Endothelial cell (in vitro differentiated cells): ENCODE measurements around the gene RABGEF1. TPM values are rescaled to one million over a fixed set of nuclear protein-coding genes. Genes with fewer than 3 reads are reported as not detected.
"Not testable (repeated sequence)": the region's sequence is repeated elsewhere in the genome, so short reads cannot be mapped to it uniquely, and the experiment has no call there.

ENCODE experiments used
- DNase-seq: peaks from one replicate; pipeline ENCODE4 v3.0.0; 2021; ENCODE audit warnings: low spot score
- H3K27ac Mint-ChIP-seq: one replicate; pipeline ENCODE4 v1.8.0; 2021; ENCODE audit warnings: mixed read lengths, inconsistent platforms; ENCODE audit not compliant: unreplicated experiment
- H3K27me3 Mint-ChIP-seq: one replicate; pipeline ENCODE4 v1.8.0; 2021; ENCODE audit warnings: mild to moderate bottlenecking, moderate library complexity, mixed read lengths, inconsistent platforms; ENCODE audit not compliant: unreplicated experiment
- H3K36me3 Mint-ChIP-seq: one replicate; pipeline ENCODE4 v1.8.0; 2021; ENCODE audit warnings: mild to moderate bottlenecking, low read depth, mixed read lengths, inconsistent platforms; ENCODE audit not compliant: unreplicated experiment
- H3K4me1 Mint-ChIP-seq: one replicate; pipeline ENCODE4 v1.8.0; 2021; ENCODE audit warnings: mild to moderate bottlenecking, mixed read lengths, inconsistent platforms; ENCODE audit not compliant: unreplicated experiment
- H3K4me3 Mint-ChIP-seq: one replicate; pipeline ENCODE4 v1.8.0; 2021; ENCODE audit warnings: mild to moderate bottlenecking, mixed read lengths, inconsistent platforms; ENCODE audit not compliant: unreplicated experiment
- H3K9me3 Mint-ChIP-seq: one replicate; pipeline ENCODE4 v1.8.0; 2021; ENCODE audit warnings: mixed read lengths, inconsistent platforms; ENCODE audit not compliant: unreplicated experiment
- CTCF ChIP-seq: fragments of 200-600 bp; sonication (generic); IDR thresholded peaks from one replicate; pipeline ENCODE4 v1.5.0; 2021; ENCODE audit warnings: antibody characterized with exemption; ENCODE audit not compliant: unreplicated experiment
- total RNA-seq: library from RNA; stranded (reverse); fragmentation: NEBNext Ultra II Directional; extraction: Animal tissue kit (Norgen Biotek cat#: 25700); gene quantifications from one replicate; pipeline ENCODE4 v1.2.1, GENCODE V29; 2021; ENCODE audit not compliant: unreplicated experiment

Gene RABGEF1
- total RNA-seq, 1 donor from 2014 or later: 19.2 TPM

DNA sequence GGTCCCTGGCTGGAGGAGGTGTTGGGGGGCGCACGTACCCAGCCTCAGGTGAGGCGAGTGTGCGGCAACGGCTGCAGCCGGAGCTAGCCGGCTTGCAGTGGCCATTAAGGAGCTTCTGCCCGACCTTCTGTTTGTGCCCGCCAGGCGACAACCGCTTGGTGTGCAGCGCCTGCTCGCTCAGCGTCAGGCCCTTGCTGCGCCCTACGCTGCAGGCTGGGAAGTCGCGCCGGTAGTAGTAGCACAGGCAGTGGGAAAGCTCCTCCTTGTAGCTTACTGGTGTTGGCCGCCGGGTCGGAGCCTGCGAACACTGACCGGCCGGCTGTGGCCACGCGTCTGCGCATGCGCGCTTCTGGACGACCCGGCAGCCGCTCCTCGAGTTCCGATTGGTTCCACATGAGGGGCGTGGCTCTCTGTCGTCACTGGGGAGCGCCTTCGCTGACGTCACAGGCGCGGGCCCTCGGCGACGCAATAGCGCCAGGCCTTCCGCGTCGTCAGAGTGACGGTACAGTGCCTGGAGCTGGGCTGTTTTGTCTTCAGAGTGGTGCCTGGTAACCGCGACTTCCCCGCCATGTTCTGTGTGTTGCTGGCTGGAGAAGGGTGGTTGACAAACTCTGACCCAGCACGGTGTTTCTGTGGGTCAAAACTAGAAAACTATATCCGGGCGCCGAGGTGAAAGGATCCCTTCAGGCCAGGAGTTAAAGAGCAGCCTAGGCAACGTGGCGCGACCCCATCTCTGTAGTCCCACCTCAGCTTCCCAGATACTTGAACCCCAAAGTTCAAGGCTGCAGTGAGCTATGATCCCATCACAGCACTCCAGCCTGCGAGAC, 104.2 kb downstream of the RABGEF1 start:
- Mint-ChIP-seq H3K27ac (peak overlapping the region; percentile 99), H3K4me3 (peak overlapping the region; percentile 97)

DNA sequence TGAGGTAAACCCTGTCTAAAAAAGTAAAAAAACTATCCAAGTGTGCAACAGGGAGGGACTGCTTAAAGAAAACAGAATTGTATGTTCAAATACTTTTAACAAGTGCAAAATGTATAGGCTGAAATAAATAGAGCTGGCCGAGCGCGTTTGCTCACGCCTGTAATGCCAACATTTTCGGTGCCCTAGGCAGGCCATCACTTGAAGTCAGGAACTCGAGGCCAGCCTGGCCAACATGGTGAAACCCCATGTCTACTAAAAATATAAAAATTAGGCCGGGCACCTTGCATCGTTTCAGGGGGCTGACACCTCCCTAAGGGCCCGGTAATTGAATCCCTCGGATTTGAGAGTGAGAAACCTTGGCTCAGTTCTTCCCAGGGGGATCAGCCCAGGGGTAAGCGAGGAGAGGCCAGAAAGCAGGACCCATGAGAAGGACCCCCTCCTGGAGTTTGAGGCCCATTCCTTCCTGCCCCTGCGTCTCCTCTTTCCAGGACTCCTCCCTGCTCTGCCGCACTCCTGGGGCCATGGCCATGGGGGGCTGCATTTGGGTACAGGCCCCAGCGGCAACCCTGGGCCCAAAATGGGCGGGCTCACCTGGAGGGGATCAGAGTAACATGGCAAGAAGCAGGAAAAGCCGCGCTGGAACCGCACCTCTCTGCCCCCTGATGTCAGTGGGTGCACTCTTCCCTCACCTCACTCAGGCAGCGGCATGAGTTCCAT, 105.0 kb downstream of the RABGEF1 start:
- Mint-ChIP-seq H3K9me3 (no peaks in the 10 kb centered on the region), H3K4me3 (peak overlapping the region; percentile 97), H3K27ac (peak overlapping the region; percentile 99), H3K36me3 (no peaks in the 10 kb centered on the region), H3K4me1 (peaks cover 14% of the 10 kb centered on the region), H3K27me3 (peaks cover 8% of the 10 kb centered on the region)
- DNase-seq: no peak
- TF ChIP-seq CTCF: no peak

More for the DNA sequence above, 104.2 kb downstream of the RABGEF1 start:
- peak; percentile 99 for DNase-seq
- H3K36me3 Mint-ChIP-seq: no peaks in the 10 kb centered on the region
- TF ChIP-seq CTCF: peak; percentile 49
- H3K27me3 Mint-ChIP-seq: peaks cover 8% of the 10 kb centered on the region
- peaks cover 14% of the 10 kb centered on the region for H3K4me1 Mint-ChIP-seq
- no peaks in the 10 kb centered on the region for H3K9me3 Mint-ChIP-seq

GRCh38 chr7:66846096-66846445, 105.5 kb downstream of the RABGEF1 start:
- H3K27me3 Mint-ChIP-seq, H3K9me3 Mint-ChIP-seq, H3K36me3 Mint-ChIP-seq, DNase-seq: not testable (repeated sequence)
- Mint-ChIP-seq H3K4me1 (peaks cover 14% of the 10 kb centered on the region), H3K27ac (peak overlapping the region; percentile 99), H3K4me3 (peak overlapping the region; percentile 79)

GRCh38 chr7:66847523-66847855, 107.0 kb downstream of the RABGEF1 start:
- H3K9me3 Mint-ChIP-seq, H3K36me3 Mint-ChIP-seq, H3K27ac Mint-ChIP-seq, H3K4me3 Mint-ChIP-seq, H3K27me3 Mint-ChIP-seq, DNase-seq: not testable (repeated sequence)
- peaks cover 14% of the 10 kb centered on the region for H3K4me1 Mint-ChIP-seq

DNA sequence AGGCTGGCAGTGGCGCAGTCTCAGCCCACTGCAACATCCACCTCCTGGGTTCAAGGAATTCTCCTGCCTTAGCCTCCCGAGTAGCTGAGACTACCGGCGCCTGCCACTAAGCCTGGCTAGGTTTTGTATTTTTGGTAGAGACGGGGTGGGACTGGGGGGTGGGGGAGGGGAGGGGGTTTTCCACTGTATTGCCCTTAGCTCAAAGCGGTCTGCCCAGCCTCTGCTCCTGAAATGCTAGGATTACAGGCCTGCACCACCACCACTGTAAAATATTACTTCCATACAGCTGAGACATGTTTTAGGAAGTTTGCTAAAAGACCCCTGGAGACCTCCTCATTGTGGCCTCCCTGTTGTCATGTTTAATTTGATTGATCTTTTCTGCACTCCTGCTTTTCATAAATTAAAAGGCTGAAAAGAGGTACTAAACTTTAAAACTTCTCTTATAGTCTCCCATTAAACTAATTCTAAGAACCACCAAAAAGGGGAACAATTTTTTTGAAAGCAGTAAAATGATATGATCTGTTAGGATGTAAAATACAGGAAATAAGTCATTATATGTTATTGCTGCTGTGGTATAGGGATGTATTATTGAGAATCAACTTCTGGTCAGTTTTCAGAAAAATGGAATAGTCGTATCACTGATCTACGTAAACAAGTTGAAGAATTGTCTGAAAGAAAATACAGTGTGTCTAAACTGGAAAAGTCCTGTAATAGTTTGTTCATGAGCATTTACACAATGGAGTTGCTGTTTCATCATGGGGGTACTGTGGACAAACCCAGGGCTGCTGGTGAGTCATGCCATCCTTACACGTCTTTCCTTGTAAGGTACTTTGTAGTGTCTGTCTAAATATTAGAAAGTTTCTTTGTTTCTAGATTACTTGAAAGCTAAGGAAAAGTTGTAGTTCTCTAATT, 107.6 kb downstream of the RABGEF1 start:
- H3K4me1 Mint-ChIP-seq: peaks cover 14% of the 10 kb centered on the region
- H3K27ac Mint-ChIP-seq: peak overlapping the region; percentile 45
- DNase-seq: no peak
- no peaks in the 10 kb centered on the region for H3K36me3 Mint-ChIP-seq
- H3K4me3 Mint-ChIP-seq: no peak overlapping the region
- peaks cover 7% of the 10 kb centered on the region for H3K27me3 Mint-ChIP-seq
- TF ChIP-seq CTCF: no peak
- H3K9me3 Mint-ChIP-seq: no peaks in the 10 kb centered on the region
